NT2/D1 (cell line): Measurements from ENCODE around the gene CDS1.

Experiments used
- SUZ12 ChIP-seq: IDR thresholded peaks from 2 replicates; pipeline ENCODE4 v1.6.1; 2011; ENCODE audit not compliant: insufficient read length, insufficient read depth; ENCODE audit errors: extremely low read depth
- YY1 ChIP-seq: IDR thresholded peaks from 2 replicates; pipeline ENCODE4 v1.6.1; 2011; ENCODE audit not compliant: insufficient read length, insufficient read depth
- ZNF274 ChIP-seq: IDR thresholded peaks from 2 replicates; pipeline ENCODE4 v1.6.1; 2011; ENCODE audit warnings: mild to moderate bottlenecking, low read depth, low read length

GRCh38 chr4:84585251-84585650 is 2.3 kb downstream of the CDS1 start:
- no peak for TF ChIP-seq SUZ12
- no peak for TF ChIP-seq ZNF274
- no peak for TF ChIP-seq YY1
